Fibroblast of skin of right biceps (primary cell): Measurements from ENCODE around the gene STARD10.
"Not testable (repeated sequence)": the region's sequence is repeated elsewhere in the genome, so short reads cannot be mapped to it uniquely, and the experiment has no call there.

Experiments used
- DNase-seq: peaks from one replicate; pipeline ENCODE4 v3.0.0-alpha.2; 2013

Gene STARD10, protein sequence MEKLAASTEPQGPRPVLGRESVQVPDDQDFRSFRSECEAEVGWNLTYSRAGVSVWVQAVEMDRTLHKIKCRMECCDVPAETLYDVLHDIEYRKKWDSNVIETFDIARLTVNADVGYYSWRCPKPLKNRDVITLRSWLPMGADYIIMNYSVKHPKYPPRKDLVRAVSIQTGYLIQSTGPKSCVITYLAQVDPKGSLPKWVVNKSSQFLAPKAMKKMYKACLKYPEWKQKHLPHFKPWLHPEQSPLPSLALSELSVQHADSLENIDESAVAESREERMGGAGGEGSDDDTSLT

GRCh38 chr11:72793425-72794367 is at the start of gene STARD10:
TSS of gene STARD10 (minus strand) at chr11:72794047. CDS start at chr11:72781181, 12,866 bp downstream.
- peak; percentile 95 for DNase-seq

DNA sequence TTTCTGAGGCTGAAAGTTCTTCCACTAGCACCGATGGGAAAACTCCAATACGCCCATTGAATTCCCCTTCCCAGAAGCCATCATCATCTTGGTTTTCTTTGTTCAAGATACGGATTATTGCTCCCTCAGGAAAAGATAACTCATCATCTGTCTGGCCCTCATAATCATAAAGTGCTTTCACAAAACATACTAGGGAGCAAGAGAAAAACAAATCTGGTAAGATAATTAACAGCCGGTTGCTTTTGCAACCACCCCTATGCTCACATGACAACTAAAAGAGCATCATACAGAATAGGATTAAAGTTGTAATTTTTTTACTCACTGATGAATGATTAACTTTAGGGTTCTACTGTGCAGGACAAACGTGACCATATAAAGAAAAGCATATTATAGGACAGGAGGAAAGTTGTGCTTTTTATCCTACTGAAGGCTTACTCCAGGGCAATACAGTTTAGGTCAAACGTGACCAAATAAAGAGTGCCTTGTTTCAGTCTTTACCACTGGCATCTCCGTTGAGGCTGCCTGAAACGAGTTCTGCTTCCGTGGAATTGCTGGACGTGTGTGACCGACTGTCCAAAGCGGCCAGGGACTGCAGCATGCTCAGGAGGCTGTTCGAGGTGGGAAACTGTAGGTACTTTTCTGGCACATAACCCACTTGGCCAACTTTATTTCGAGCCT is 48.9 kb upstream of the STARD10 start:
- DNase-seq = no peak

DNA sequence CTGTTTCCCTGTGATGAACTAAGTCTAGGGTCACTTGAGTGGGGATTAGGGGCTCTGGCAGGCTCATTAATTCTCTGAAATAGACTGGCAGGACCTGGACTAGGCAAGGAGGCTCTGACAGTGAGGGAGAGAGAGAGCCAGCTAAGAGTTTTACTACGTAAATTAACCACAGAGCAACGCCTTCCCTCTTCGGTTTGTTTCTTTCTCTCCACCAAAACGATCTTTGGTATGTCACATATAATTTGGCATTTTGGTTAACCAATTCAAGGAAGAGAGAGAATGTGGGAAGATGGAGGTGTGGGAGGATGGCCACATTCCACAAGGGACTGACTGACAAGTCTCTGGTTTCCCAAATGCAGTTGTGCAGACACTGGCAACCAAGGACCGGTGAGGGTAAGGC is 48.3 kb upstream of the STARD10 start:
- no peak for DNase-seq

DNA sequence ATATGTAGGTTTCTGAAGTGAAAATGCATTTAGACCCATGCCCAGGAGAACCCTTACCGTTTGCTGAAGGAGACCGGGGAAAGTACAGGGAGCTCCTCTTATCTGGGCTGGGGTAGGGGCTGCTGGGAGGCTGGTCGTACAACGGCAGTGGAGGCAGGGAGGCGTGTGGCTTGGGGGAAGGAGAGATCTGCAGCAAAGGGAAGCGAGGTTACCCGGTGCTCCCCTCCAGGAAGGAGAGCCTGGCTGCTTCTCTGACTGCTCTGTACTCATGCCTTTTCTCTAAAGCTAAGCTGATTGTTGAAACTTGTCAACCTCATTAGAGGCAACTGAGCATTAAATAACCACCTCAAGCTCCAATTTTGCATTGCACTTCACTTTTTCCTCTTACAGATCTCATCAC is 47.5 kb upstream of the STARD10 start:
- DNase-seq = no peak

- peak; percentile 87 for DNase-seq
Measured at GRCh38 chr11:72840780-72841179, 46.9 kb upstream of the STARD10 start.

GRCh38 chr11:72838691-72839305 is 45.0 kb upstream of the STARD10 start:
- peak; percentile 34 for DNase-seq

- no peak for DNase-seq
Measured at GRCh38 chr11:72836111-72836510, 42.3 kb upstream of the STARD10 start.

- DNase-seq = no peak
Measured at GRCh38 chr11:72834905-72835304, 41.1 kb upstream of the STARD10 start.

DNA sequence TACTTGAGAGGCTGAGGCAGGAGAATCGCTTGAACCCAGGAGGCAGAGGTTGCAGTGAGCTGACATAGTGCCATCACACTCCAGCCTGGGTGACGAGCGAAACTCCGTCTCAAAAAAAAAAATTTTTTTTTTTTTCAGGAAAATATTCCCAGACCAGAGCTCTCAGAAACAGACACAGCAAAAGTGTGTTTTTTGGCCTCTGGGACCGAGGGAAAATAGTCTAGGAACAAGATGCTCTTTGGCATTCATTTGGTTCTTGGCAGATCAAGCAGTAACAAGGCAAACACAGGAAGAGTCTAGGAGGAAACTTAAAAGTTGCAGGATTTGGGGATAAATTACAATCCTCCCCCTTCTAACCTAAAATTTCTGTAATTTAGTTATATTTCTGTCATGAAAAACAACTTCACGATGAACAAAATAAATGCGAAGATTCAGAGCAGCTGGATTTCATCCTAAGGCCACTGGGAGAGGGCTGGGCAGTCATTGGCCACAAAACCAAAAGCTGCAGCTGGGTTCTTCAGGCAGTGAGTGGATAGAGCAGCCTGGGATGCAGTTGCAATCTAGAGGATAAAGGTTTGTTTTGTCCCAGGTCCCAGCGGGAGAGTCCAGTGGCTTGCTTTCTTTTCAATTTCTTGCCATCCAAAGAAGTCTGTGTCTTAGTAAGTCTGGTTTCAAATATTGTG is 40.1 kb upstream of the STARD10 start:
- no peak for DNase-seq

- DNase-seq = no peak
Measured at GRCh38 chr11:72833083-72833733, 39.4 kb upstream of the STARD10 start.

GRCh38 chr11:72832301-72833082 is 38.6 kb upstream of the STARD10 start:
- no peak for DNase-seq

- DNase-seq = peak; percentile 71
Measured at GRCh38 chr11:72831521-72832300, 37.9 kb upstream of the STARD10 start.

- no peak for DNase-seq
Measured at GRCh38 chr11:72829884-72830533, 36.2 kb upstream of the STARD10 start.

GRCh38 chr11:72829178-72829577 is 35.3 kb upstream of the STARD10 start:
- DNase-seq = no peak

DNA sequence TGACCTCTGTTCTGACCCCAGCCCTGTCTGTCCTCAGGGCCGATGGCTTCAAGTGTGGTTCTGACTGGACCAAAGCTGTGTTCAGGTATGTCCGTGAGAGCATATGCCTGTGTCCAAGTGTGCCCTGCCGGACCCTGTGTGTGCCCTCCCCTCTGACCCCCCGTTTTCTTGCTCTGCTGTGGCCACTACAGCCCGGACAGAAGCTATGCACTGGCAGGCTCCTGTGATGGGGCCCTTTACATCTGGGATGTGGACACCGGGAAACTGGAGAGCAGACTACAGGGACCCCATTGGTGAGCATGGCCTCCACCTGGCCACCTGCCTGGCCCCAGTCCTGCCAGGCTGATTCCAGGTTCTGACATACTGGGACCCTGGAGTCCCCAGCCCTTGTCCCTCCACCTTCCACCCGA is 34.9 kb upstream of the STARD10 start:
- no peak for DNase-seq

GRCh38 chr11:72828081-72828567 is 34.3 kb upstream of the STARD10 start:
- DNase-seq = no peak

DNA sequence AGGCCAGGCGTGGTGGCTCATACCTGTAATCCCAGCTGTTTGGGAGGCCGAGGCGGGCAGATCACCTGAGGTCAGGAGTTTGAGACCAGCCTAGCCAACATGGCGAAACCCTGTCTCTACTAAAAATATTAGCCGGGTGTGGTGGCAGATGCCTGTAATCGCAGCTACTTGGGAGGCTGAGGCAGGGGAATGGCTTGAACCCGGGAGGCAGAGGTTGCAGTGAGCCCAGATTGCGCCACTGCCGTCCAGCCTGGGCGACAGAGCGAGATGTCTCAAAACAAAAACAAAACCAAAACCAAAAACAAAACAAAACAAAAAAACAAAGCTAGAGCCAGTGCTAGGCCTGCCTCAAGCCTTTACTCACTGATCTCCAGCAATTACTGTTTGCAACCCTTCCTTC is 33.8 kb upstream of the STARD10 start:
- DNase-seq = not testable (repeated sequence)

GRCh38 chr11:72826942-72827480 is 33.2 kb upstream of the STARD10 start:
- DNase-seq = no peak
